ENCODE data around the gene TMEM151A.

DNA sequence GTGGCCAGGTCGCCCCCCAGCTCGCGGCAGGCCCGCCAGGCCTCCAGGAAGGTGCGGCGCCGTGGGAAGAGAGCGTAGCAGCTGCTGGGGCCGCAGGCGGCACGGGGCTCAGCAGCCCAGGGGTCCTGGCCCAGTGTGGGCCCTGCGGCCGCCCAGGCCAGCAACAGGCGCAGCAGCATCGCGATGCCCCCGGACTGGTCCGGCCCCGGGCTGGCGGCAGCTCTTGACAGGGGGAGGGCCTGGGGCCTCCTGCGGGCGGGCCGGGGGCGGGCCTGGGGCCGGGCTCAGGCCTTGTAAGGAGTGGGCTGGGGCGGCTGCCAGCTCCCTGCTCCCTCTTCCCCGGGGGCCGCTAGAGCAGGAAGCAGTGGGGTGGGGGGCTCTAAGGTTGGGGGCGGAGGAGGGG is 25.2 kb downstream of the TMEM151A start, which contains the start of gene CD248:
- TF ChIP-seq, protein P1, sequence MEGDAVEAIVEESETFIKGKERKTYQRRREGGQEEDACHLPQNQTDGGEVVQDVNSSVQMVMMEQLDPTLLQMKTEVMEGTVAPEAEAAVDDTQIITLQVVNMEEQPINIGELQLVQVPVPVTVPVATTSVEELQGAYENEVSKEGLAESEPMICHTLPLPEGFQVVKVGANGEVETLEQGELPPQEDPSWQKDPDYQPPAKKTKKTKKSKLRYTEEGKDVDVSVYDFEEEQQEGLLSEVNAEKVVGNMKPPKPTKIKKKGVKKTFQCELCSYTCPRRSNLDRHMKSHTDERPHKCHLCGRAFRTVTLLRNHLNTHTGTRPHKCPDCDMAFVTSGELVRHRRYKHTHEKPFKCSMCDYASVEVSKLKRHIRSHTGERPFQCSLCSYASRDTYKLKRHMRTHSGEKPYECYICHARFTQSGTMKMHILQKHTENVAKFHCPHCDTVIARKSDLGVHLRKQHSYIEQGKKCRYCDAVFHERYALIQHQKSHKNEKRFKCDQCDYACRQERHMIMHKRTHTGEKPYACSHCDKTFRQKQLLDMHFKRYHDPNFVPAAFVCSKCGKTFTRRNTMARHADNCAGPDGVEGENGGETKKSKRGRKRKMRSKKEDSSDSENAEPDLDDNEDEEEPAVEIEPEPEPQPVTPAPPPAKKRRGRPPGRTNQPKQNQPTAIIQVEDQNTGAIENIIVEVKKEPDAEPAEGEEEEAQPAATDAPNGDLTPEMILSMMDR (conservative IDR thresholded peaks at IDR 0.05; ENCODE audit: low read depth in 2 of 2): no peak
- no peak for TF ChIP-seq EZH2 (IDR thresholded peaks at IDR 0.05; ENCODE audit: low read depth, unreplicated experiment)
- TF ChIP-seq, protein P2, sequence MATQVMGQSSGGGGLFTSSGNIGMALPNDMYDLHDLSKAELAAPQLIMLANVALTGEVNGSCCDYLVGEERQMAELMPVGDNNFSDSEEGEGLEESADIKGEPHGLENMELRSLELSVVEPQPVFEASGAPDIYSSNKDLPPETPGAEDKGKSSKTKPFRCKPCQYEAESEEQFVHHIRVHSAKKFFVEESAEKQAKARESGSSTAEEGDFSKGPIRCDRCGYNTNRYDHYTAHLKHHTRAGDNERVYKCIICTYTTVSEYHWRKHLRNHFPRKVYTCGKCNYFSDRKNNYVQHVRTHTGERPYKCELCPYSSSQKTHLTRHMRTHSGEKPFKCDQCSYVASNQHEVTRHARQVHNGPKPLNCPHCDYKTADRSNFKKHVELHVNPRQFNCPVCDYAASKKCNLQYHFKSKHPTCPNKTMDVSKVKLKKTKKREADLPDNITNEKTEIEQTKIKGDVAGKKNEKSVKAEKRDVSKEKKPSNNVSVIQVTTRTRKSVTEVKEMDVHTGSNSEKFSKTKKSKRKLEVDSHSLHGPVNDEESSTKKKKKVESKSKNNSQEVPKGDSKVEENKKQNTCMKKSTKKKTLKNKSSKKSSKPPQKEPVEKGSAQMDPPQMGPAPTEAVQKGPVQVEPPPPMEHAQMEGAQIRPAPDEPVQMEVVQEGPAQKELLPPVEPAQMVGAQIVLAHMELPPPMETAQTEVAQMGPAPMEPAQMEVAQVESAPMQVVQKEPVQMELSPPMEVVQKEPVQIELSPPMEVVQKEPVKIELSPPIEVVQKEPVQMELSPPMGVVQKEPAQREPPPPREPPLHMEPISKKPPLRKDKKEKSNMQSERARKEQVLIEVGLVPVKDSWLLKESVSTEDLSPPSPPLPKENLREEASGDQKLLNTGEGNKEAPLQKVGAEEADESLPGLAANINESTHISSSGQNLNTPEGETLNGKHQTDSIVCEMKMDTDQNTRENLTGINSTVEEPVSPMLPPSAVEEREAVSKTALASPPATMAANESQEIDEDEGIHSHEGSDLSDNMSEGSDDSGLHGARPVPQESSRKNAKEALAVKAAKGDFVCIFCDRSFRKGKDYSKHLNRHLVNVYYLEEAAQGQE (IDR thresholded peaks at IDR 0.05; ENCODE audit: unreplicated experiment): no peak
- peak; percentile 57 for TF ChIP-seq POLR2AphosphoS5 (IDR thresholded peaks at IDR 0.05; ENCODE audit: low read depth)
- TF ChIP-seq EZH2phosphoT487 (IDR thresholded peaks at IDR 0.05; ENCODE audit: unreplicated experiment): no peak
- TF ChIP-seq ZNF114 (CRISPR knock-in tag; IDR thresholded peaks at IDR 0.05): no peak
- no peak for TF ChIP-seq NANOG (IDR thresholded peaks at IDR 0.05; ENCODE audit: borderline replicate concordance)
